Ammon's horn (tissue), 1 donor: ENCODE results near the gene MAGEB3.

Experiments used
- DNase-seq: peaks from one replicate; pipeline ENCODE4 v3.0.0-alpha.2; 2016; ENCODE audit warnings: low spot score

Gene MAGEB3

GRCh38 chrX:30278365-30278764, 47.9 kb downstream of the MAGEB3 start:
- no peak for DNase-seq

- no peak for DNase-seq
Observed at GRCh38 chrX:30280428-30280827, 50.0 kb downstream of the MAGEB3 start.

GRCh38 chrX:30282527-30282926, 52.1 kb downstream of the MAGEB3 start:
- DNase-seq, result no peak

DNA sequence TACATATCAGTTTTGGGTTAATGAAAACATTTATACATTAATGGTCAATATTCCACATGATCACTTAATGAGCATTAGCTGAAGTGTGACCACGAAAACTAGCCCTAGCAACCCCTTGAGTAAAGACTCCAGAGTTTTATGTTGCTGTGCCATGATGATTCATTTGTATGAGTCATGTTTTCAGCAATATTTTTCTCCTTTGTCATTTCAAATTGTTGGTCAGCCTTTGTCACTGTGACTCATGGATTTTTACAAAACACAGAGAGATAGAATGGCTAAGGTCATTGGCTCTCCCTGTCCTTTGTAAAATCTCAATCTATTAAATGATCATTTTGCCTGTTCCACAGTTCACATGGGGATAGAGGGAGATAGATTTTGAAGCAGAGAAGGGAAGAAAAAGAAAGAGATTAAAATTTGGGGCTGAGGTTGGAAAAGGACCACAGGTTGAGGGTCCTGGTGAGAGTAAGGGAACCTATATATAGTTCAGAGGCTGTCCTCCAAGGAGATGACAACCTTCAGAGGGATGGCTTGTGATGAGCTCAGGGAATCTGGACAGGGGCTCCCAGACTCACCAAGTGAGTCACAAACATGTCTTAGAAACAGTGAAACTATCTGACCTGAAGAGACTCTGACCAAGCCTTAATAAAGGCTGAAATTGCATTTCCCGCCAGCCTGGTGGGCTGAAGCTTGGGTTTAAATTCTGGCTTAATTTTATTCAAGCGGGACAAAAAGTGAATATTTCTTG, 53.2 kb downstream of the MAGEB3 start:
- no peak for DNase-seq
